SK-N-SH treated with all-trans-retinoic acid at 6 μM for 48 hours (cell line): ENCODE measurements around the gene LTN1.

Experiments used
- ARNTL ChIP-seq: fragments of 450-650 bp; formaldehyde crosslinking; IDR thresholded peaks from 2 replicates; pipeline ENCODE4 v1.5.0; 2020; ENCODE audit warnings: low read depth, mild to moderate bottlenecking, moderate library complexity, borderline replicate concordance
- CREB5 ChIP-seq: fragments of 250-450 bp; sonication (Bioruptor Pico); IDR thresholded peaks from 2 replicates; pipeline ENCODE4 v1.5.1; 2020; ENCODE audit warnings: low read depth, mild to moderate bottlenecking, moderate library complexity
- CSDC2 ChIP-seq: fragments of 250-450 bp; sonication (Bioruptor Pico); IDR thresholded peaks from 2 replicates; pipeline ENCODE4 v1.5.0; 2020; ENCODE audit warnings: mild to moderate bottlenecking, moderate library complexity
- ESRRG ChIP-seq: fragments of 250-450 bp; sonication (Bioruptor Pico); IDR thresholded peaks from 2 replicates; pipeline ENCODE4 v1.6.1; 2021; ENCODE audit warnings: mild to moderate bottlenecking
- ISL1 ChIP-seq: fragments of 250-450 bp; sonication (Bioruptor Pico); IDR thresholded peaks from 2 replicates; pipeline ENCODE4 v2.1.2; 2022; ENCODE audit warnings: mild to moderate bottlenecking, moderate library complexity
- PATZ1 ChIP-seq: fragments of 250-450 bp; sonication (Bioruptor Pico); IDR thresholded peaks from 2 replicates; pipeline ENCODE4 v1.8.0; 2020; ENCODE audit warnings: mild to moderate bottlenecking, moderate library complexity, borderline replicate concordance
- SNAI2 ChIP-seq: fragments of 250-450 bp; sonication (Bioruptor Pico); IDR thresholded peaks from 2 replicates; pipeline ENCODE4 v1.5.0; 2020; ENCODE audit warnings: mild to moderate bottlenecking, moderate library complexity
- TOX ChIP-seq: fragments of 250-450 bp; sonication (Bioruptor Pico); IDR thresholded peaks from 2 replicates; pipeline ENCODE4 v1.8.0; 2021; ENCODE audit warnings: mild to moderate bottlenecking, moderate library complexity, borderline replicate concordance
- ZFP3 ChIP-seq: fragments of 250-450 bp; sonication (Bioruptor Pico); IDR thresholded peaks from 2 replicates; pipeline ENCODE4 v1.5.0; 2020; ENCODE audit warnings: mild to moderate bottlenecking, moderate library complexity
- ZFP30 ChIP-seq: fragments of 450-650 bp; formaldehyde crosslinking; IDR thresholded peaks from 2 replicates; pipeline ENCODE4 v1.5.0; 2022; ENCODE audit warnings: mild to moderate bottlenecking, moderate library complexity
- ZNF565 ChIP-seq: fragments of 450-650 bp; formaldehyde crosslinking; conservative IDR thresholded peaks from 2 replicates; pipeline ENCODE4 v1.5.0; 2020; ENCODE audit warnings: low read depth, mild to moderate bottlenecking, moderate library complexity

GRCh38 chr21:29005696-29006095 is 13.0 kb upstream of the LTN1 start:
- no peak for TF ChIP-seq ZFP3 (CRISPR knock-in tag)
- TF ChIP-seq ZNF565 = no peak
- no peak for TF ChIP-seq TOX
- TF ChIP-seq CSDC2 (CRISPR knock-in tag) = no peak
- TF ChIP-seq ARNTL = no peak
- no peak for TF ChIP-seq ESRRG
- no peak for TF ChIP-seq CREB5
- no peak for TF ChIP-seq SNAI2 (CRISPR knock-in tag)
- TF ChIP-seq ZFP30 (CRISPR knock-in tag) = no peak
- TF ChIP-seq PATZ1 (CRISPR knock-in tag) = no peak
- TF ChIP-seq ISL1 (CRISPR knock-in tag) = no peak
